Panc1 (cell line): ENCODE data around the gene SHOX. TPM values are rescaled to one million over a fixed set of nuclear protein-coding genes. Genes with fewer than 3 reads are reported as not detected.

ENCODE experiments used
- ATAC-seq: fragments of 200-7000 bp; cut with Tn5 transposase; 2 replicates; pipeline ENCODE4 v1.9.1; 2020; ENCODE audit warnings: mild to moderate bottlenecking, moderate library complexity
- BruUV-seq: library from RNA; stranded (reverse); fragments of 400-500 nt; replicated peaks from 2 replicates; lab custom pipeline; 2021; lab: Mats Ljungman, UMichigan
- CTCF ChIA-PET: fragments of 300-600 bp; sonication (Branson Sonifier 250); formaldehyde crosslinking; loops from one replicate; lab custom pipeline; 2022; ENCODE audit warnings: antibody characterized with exemption; lab: Charles Lee
- POLR2A ChIA-PET: fragments of 300-600 bp; sonication (Branson Sonifier 250); formaldehyde crosslinking; loops from one replicate; lab custom pipeline; 2022; ENCODE audit warnings: antibody characterized with exemption; lab: Charles Lee
- DNase-seq: peaks from one replicate; pipeline ENCODE4 v3.0.0-alpha.2; 2010; ENCODE audit warnings: low read depth, low spot score
- H3K27ac ChIP-seq: 2 replicates; pipeline ENCODE4 v1.5.1; 2011; ENCODE audit warnings: mild to moderate bottlenecking, low read length, inconsistent platforms
- H3K27me3 ChIP-seq: fragments of 200-500 bp; sonication (Bioruptor generic); 2 replicates; pipeline ENCODE4 v1.6.0; 2014; ENCODE audit warnings: low read length, inconsistent platforms; ENCODE audit not compliant: control insufficient read depth, insufficient read depth
- H3K36me3 ChIP-seq: fragments of 200-500 bp; sonication (Bioruptor generic); 2 replicates; pipeline ENCODE4 v1.5.1; 2014; ENCODE audit warnings: inconsistent platforms, mild to moderate bottlenecking, low read length, moderate library complexity; ENCODE audit not compliant: control insufficient read depth, insufficient read depth
- H3K4me1 ChIP-seq: 2 replicates; pipeline ENCODE4 v1.5.1; 2011; ENCODE audit warnings: inconsistent platforms, mild to moderate bottlenecking, low read length, moderate library complexity; ENCODE audit not compliant: control insufficient read depth, insufficient read depth
- H3K4me3 ChIP-seq, 2 experiments: 2 replicates each; pipeline ENCODE4 v1.5.1; 2011 to 2012; ENCODE audit warnings: low read depth in 2 of 2, low read length in 2 of 2, mild to moderate bottlenecking in 2 of 2, inconsistent platforms in 1 of 2, moderate library complexity in 1 of 2
- H3K9me3 ChIP-seq: fragments of 200-500 bp; sonication (Bioruptor generic); 2 replicates; pipeline ENCODE4 v1.5.1; 2014; ENCODE audit warnings: low read depth, mild to moderate bottlenecking, inconsistent platforms, low read length, moderate library complexity; ENCODE audit not compliant: control insufficient read depth, insufficient read depth
- POLR2AphosphoS5 ChIP-seq: IDR thresholded peaks from 2 replicates; pipeline ENCODE4 v1.6.1; 2012; ENCODE audit warnings: mild to moderate bottlenecking, low read depth, low read length, moderate library complexity
- SIN3A ChIP-seq: IDR thresholded peaks from 2 replicates; pipeline ENCODE4 v1.6.1; 2012; ENCODE audit warnings: low read depth, mild to moderate bottlenecking, low read length, moderate library complexity, borderline replicate concordance; ENCODE audit not compliant: insufficient read depth
- TCF7L2 ChIP-seq: IDR thresholded peaks from 2 replicates; pipeline ENCODE4 v1.6.1; 2011; ENCODE audit warnings: mild to moderate bottlenecking, low read depth, low read length, inconsistent platforms
- in situ Hi-C: cut with HindIII; loops from 2 replicates; pipeline ENCODE4 v1.10.0; 2016; ENCODE audit warnings: low sequenced_read_pairs, low pct_unique_long_range_greater_than_20kb
- intact Hi-C: fragments of 100-400 bp; cut with micrococcal nuclease; formaldehyde crosslinking; loops from one replicate; pipeline ENCODE4 v1.10.0; 2022; ENCODE audit not compliant: unreplicated experiment
- total RNA-seq: library from RNA; stranded (reverse); gene quantifications from one replicate; pipeline ENCODE4 v1.2.1, GENCODE V29; 2021; ENCODE audit not compliant: unreplicated experiment
- TF ChIP-seq, protein P1 (sequence below): fragments of 450-650 bp; IDR thresholded peaks from 2 replicates; pipeline ENCODE4 v1.5.1; 2017; ENCODE audit warnings: mild to moderate bottlenecking
- TF ChIP-seq, protein P2 (sequence below), 2 experiments: IDR thresholded peaks; 2 replicates each; pipeline ENCODE4 v1.6.1; 2011 to 2012; ENCODE audit warnings: low read depth in 2 of 2, control low read depth in 1 of 2, low read length in 1 of 2, mild to moderate bottlenecking in 1 of 2, moderate library complexity in 1 of 2; ENCODE audit not compliant: insufficient read depth in 1 of 2

SHOX gene
- total RNA-seq, 1 experiment from 2014 or later = not detected

DNA sequence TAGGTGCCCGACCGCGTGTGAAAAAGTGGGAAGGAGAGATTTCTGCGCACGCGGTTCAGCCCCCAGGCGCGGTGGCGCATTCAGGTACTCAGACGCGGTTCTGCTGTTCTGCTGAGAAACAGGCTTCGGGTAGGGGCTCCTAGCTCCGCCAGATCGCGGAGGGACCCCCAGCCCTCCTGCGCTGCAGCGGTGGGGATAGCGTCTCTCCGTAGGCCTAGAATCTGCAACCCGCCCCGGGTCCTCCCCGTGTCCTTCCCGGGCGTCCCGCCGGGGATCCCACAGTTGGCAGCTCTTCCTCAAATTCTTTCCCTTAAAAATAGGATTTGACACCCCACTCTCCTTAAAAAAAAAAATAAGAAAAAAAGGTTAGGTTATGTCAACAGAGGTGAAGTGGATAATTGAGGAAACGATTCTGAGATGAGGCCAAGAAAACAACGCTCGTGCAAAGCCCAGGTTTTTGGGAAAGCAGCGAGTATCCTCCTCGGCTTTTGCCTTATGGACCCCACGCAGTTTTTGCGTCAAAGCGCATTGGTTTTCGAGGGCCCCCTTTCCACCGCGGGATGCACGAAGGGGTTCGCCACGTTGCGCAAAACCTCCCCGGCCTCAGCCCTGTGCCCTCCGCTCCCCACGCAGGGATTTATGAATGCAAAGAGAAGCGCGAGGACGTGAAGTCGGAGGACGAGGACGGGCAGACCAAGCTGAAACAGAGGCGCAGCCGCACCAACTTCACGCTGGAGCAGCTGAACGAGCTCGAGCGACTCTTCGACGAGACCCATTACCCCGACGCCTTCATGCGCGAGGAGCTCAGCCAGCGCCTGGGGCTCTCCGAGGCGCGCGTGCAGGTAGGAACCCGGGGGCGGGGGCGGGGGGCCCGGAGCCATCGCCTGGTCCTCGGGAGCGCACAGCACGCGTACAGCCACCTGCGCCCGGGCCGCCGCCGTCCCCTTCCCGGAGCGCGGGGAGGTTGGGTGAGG, 3.7 kb downstream of the SHOX start:
- CTCF ChIA-PET = no interaction called here
- BruUV-seq = no TSS peak
- H3K27ac ChIP-seq = no peak overlapping the region
- no peak for ATAC-seq
- no peaks in the 10 kb centered on the region for H3K9me3 ChIP-seq
- intact Hi-C loops (no loop called here), in situ Hi-C loops (no loop called here)
- no peaks in the 10 kb centered on the region; the same call in 1 of the 2 replicates for H3K27me3 ChIP-seq
- no peak for DNase-seq
- H3K36me3 ChIP-seq = no peaks in the 10 kb centered on the region
- no peak overlapping the region for H3K4me3 ChIP-seq
- H3K4me1 ChIP-seq = no peaks in the 10 kb centered on the region
- no peak for TF ChIP-seq SIN3A
- TF ChIP-seq, protein P1, sequence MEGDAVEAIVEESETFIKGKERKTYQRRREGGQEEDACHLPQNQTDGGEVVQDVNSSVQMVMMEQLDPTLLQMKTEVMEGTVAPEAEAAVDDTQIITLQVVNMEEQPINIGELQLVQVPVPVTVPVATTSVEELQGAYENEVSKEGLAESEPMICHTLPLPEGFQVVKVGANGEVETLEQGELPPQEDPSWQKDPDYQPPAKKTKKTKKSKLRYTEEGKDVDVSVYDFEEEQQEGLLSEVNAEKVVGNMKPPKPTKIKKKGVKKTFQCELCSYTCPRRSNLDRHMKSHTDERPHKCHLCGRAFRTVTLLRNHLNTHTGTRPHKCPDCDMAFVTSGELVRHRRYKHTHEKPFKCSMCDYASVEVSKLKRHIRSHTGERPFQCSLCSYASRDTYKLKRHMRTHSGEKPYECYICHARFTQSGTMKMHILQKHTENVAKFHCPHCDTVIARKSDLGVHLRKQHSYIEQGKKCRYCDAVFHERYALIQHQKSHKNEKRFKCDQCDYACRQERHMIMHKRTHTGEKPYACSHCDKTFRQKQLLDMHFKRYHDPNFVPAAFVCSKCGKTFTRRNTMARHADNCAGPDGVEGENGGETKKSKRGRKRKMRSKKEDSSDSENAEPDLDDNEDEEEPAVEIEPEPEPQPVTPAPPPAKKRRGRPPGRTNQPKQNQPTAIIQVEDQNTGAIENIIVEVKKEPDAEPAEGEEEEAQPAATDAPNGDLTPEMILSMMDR = no peak
- no peak for TF ChIP-seq TCF7L2
- TF ChIP-seq, protein P2, sequence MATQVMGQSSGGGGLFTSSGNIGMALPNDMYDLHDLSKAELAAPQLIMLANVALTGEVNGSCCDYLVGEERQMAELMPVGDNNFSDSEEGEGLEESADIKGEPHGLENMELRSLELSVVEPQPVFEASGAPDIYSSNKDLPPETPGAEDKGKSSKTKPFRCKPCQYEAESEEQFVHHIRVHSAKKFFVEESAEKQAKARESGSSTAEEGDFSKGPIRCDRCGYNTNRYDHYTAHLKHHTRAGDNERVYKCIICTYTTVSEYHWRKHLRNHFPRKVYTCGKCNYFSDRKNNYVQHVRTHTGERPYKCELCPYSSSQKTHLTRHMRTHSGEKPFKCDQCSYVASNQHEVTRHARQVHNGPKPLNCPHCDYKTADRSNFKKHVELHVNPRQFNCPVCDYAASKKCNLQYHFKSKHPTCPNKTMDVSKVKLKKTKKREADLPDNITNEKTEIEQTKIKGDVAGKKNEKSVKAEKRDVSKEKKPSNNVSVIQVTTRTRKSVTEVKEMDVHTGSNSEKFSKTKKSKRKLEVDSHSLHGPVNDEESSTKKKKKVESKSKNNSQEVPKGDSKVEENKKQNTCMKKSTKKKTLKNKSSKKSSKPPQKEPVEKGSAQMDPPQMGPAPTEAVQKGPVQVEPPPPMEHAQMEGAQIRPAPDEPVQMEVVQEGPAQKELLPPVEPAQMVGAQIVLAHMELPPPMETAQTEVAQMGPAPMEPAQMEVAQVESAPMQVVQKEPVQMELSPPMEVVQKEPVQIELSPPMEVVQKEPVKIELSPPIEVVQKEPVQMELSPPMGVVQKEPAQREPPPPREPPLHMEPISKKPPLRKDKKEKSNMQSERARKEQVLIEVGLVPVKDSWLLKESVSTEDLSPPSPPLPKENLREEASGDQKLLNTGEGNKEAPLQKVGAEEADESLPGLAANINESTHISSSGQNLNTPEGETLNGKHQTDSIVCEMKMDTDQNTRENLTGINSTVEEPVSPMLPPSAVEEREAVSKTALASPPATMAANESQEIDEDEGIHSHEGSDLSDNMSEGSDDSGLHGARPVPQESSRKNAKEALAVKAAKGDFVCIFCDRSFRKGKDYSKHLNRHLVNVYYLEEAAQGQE (IDR thresholded peaks at IDR 0.05; ENCODE audit: insufficient read depth in 1 of 2, low read depth in 2 of 2, low read length in 1 of 2) = no peak
- no peak for TF ChIP-seq POLR2AphosphoS5
- POLR2A ChIA-PET = no interaction called here

DNA sequence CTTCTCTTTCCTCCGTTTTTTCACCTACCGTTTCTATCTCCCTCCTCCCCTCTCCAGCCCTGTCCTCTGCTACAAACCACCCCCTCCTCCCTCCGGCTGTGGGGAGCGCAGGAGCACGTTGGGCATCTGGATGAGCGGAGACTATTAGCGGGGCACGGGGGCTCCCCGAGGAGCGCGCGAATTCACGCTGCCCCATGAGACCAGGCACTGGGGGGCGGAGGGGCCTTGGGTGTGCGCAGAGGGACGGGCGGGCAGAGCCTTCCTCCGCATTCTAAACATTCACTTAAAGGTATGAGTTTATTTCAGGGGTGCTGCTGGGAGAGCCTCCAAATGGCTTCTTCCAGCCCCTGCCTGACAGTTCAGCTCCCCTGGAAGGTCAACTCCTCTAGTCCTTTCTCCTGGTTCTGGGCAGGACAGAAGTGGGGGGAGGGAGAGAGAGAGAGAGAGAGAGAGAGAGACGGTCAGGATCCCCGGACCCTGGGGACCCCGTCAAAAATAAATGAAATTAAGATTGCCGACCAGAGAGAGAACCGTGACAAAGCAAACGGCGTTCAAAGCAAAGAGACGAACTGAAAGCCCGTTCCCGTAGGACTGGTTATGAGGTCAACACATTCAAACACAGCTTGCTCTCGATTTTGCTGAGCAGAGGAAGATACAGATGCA, 5.0 kb downstream of the SHOX start:
- H3K27ac ChIP-seq = no peak overlapping the region
- intact Hi-C loops = no loop called here
- POLR2A ChIA-PET = no interaction called here
- DNase-seq = no peak
- H3K27me3 ChIP-seq = no peaks in the 10 kb centered on the region
- H3K36me3 ChIP-seq = no peaks in the 10 kb centered on the region
- H3K4me1 ChIP-seq = no peaks in the 10 kb centered on the region
- H3K9me3 ChIP-seq = no peaks in the 10 kb centered on the region
- no TSS peak for BruUV-seq
- in situ Hi-C loops = no loop called here
- no peak overlapping the region for H3K4me3 ChIP-seq
- no peak for ATAC-seq
- CTCF ChIA-PET = no interaction called here
- TF ChIP-seq, protein P1 = no peak
- TF ChIP-seq POLR2AphosphoS5 = no peak
- TF ChIP-seq TCF7L2 = no peak
- TF ChIP-seq SIN3A = no peak
- TF ChIP-seq, protein P2 (IDR thresholded peaks at IDR 0.05; ENCODE audit: insufficient read depth in 1 of 2, low read depth in 2 of 2, low read length in 1 of 2) = no peak
